PFSK-1 (cell line): ENCODE measurements around the gene GSG1L.

Experiments used
- FOXP2 ChIP-seq: optimal IDR thresholded peaks from 2 replicates; pipeline ENCODE3; 2011; ENCODE audit warnings: borderline replicate concordance, control low read depth, inconsistent platforms; ENCODE audit not compliant: insufficient read depth; ENCODE audit errors: extremely low read length, extremely low read depth
- POLR2AphosphoS5 ChIP-seq: IDR thresholded peaks from 2 replicates; pipeline ENCODE4 v1.6.1; 2012; ENCODE audit warnings: low read depth, mild to moderate bottlenecking, control low read depth, low read length, moderate library complexity
- REST ChIP-seq, 2 experiments: IDR thresholded peaks; 2 replicates each; pipeline versions ENCODE4 v1.6.1 to v1.8.0; 2011 to 2012; ENCODE audit warnings: low read depth in 2 of 2, low read length in 2 of 2, control low read depth in 1 of 2, inconsistent platforms in 1 of 2, mild to moderate bottlenecking in 1 of 2, moderate library complexity in 1 of 2; ENCODE audit not compliant: insufficient read depth in 1 of 2
- SIN3A ChIP-seq: IDR thresholded peaks from 2 replicates; pipeline ENCODE4 v1.6.1; 2012; ENCODE audit warnings: mild to moderate bottlenecking, low read length, moderate library complexity, borderline replicate concordance; ENCODE audit not compliant: insufficient read depth
- TAF1 ChIP-seq: IDR thresholded peaks from 2 replicates; pipeline ENCODE4 v1.6.1; 2012; ENCODE audit warnings: low read length, control low read depth, borderline replicate concordance; ENCODE audit not compliant: insufficient read depth

GSG1L gene

GRCh38 chr16:27793249-27793622, 270.3 kb downstream of the GSG1L start:
- TF ChIP-seq REST (IDR thresholded peaks at IDR 0.05; ENCODE audit: insufficient read depth in 1 of 2, low read depth in 2 of 2, low read length in 2 of 2) (no peak), POLR2AphosphoS5 (no peak), SIN3A (no peak), FOXP2 (no peak), TAF1 (no peak)

- no peak for TF ChIP-seq FOXP2
- no peak for TF ChIP-seq POLR2AphosphoS5
- TF ChIP-seq SIN3A: no peak
- no peak for TF ChIP-seq REST (IDR thresholded peaks at IDR 0.05; ENCODE audit: insufficient read depth in 1 of 2, low read depth in 2 of 2, low read length in 2 of 2)
- TF ChIP-seq TAF1: no peak
Observed at GRCh38 chr16:27792486-27793248, 270.8 kb downstream of the GSG1L start.

- TF ChIP-seq SIN3A (no peak), REST (IDR thresholded peaks at IDR 0.05; ENCODE audit: insufficient read depth in 1 of 2, low read depth in 2 of 2, low read length in 2 of 2) (no peak), FOXP2 (no peak), POLR2AphosphoS5 (no peak), TAF1 (no peak)
Observed at GRCh38 chr16:27791404-27791719, 272.2 kb downstream of the GSG1L start.

GRCh38 chr16:27790546-27791403, 272.7 kb downstream of the GSG1L start:
- TF ChIP-seq TAF1: no peak
- TF ChIP-seq SIN3A: no peak
- TF ChIP-seq FOXP2: no peak
- no peak for TF ChIP-seq REST (IDR thresholded peaks at IDR 0.05; ENCODE audit: insufficient read depth in 1 of 2, low read depth in 2 of 2, low read length in 2 of 2)
- no peak for TF ChIP-seq POLR2AphosphoS5
